ENCODE data around the gene MPDU1. TPM values are rescaled to one million over a fixed set of nuclear protein-coding genes. Genes with fewer than 3 reads are reported as not detected.

MPDU1 gene
- total and polyA plus RNA-seq, 7 donors = 38.4 to 121 (median 46.7) TPM

- WGBS, 2 donors = 70 to 85% methylated on average over 6 of the region's 6 CpGs
- no peak overlapping the region for H3K27ac ChIP-seq
- intact Hi-C loops (cut with DNase I) = no loop called here
- H3K27me3 ChIP-seq = no peaks in the 10 kb centered on the region
- H3K4me1 ChIP-seq = peaks cover 0 to 18% (median 14%) of the 10 kb centered on the region in 4 donors
- DNase-seq = no peak
- H3K9me3 ChIP-seq = no peaks in the 10 kb centered on the region
- no peak overlapping the region for H3K4me3 ChIP-seq
- no peak for TF ChIP-seq POLR2AphosphoS5 (IDR thresholded peaks at IDR 0.05)
- TF ChIP-seq, protein P1, sequence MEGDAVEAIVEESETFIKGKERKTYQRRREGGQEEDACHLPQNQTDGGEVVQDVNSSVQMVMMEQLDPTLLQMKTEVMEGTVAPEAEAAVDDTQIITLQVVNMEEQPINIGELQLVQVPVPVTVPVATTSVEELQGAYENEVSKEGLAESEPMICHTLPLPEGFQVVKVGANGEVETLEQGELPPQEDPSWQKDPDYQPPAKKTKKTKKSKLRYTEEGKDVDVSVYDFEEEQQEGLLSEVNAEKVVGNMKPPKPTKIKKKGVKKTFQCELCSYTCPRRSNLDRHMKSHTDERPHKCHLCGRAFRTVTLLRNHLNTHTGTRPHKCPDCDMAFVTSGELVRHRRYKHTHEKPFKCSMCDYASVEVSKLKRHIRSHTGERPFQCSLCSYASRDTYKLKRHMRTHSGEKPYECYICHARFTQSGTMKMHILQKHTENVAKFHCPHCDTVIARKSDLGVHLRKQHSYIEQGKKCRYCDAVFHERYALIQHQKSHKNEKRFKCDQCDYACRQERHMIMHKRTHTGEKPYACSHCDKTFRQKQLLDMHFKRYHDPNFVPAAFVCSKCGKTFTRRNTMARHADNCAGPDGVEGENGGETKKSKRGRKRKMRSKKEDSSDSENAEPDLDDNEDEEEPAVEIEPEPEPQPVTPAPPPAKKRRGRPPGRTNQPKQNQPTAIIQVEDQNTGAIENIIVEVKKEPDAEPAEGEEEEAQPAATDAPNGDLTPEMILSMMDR (IDR thresholded peaks at IDR 0.05) = no peak
- H3K36me3 ChIP-seq = no peaks in the 10 kb centered on the region
Measured at GRCh38 chr17:7544911-7545310, 38.7 kb upstream of the MPDU1 start.

DNA sequence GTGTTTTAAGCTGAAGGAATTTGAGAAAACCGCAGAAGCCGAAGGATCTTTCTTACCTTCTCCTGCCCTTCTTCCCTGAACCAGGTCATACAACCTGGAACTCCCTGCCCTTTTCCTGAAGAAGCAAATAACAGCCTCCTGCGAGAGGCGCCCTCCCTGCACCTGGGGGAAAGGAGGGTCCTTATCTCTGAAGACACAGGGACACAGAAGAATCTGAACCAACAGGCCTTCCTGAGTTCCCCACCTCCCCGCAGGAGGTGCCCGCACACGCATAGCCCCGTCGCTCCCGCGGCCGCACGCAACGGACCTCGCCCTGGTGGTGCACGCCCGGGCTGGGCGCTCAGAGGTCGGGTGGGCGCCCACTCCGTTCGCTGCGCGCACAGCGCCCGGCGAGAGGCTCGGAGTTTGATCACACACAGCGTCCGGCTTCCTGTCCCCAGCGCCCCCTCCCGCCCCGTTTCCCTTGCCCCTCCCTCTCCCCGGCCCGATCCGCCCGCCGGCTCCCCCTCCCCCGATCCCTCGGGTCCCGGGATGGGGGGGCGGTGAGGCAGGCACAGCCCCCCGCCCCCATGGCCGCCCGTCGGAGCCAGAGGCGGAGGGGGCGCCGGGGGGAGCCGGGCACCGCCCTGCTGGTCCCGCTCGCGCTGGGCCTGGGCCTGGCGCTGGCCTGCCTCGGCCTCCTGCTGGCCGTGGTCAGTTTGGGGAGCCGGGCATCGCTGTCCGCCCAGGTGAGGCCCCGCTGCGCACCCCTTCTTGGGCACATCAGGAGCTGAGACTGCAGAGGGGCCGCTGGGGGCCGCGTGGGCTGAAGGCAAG, 34.9 kb upstream of the MPDU1 start, which contains the start of gene TNFSF12:
TSS of gene TNFSF12 (plus strand) at position 474 of the 816 bp plus-strand sequence. CDS start at position 570, 96 bp downstream.
- Histone ChIP-seq H3K27me3 (no peaks in the 10 kb centered on the region), H3K4me3 (peak within 1 kb of the TSS; percentile 53 to 79 (median 76)), H3K27ac (peak within 1 kb of the TSS; percentile 89 to 93 (median 91)), H3K4me1 (peaks cover 0 to 21% (median 19%) of the 10 kb centered on the region in 4 donors), H3K9me3 (no peaks in the 10 kb centered on the region), H3K36me3 (peaks cover 0 to 17% (median 10%) of the 10 kb centered on the region in 4 donors)
- intact Hi-C loops (cut with DNase I) = no loop called here
- DNase-seq = peak; percentile 85
- WGBS, 2 donors = 1 to 4% methylated on average over 65 of the region's 65 CpGs
- TF ChIP-seq, protein P1 (IDR thresholded peaks at IDR 0.05) = peak in 2 of 4 experiments; percentile 10 to 22
- TF ChIP-seq EP300 (IDR thresholded peaks at IDR 0.05) (no peak), POLR2A (IDR thresholded peaks at IDR 0.05) (no peak), POLR2AphosphoS5 (IDR thresholded peaks at IDR 0.05) (peak in 3 of 4 donors; percentile 23 to 64 (median 55))

GRCh38 chr17:7549401-7550055, 34.1 kb upstream of the MPDU1 start:
- intact Hi-C loops (cut with DNase I) = no loop called here
- Histone ChIP-seq H3K9me3 (no peaks in the 10 kb centered on the region), H3K4me3 (peak overlapping the region; percentile 53 to 79 (median 76)), H3K27me3 (no peaks in the 10 kb centered on the region), H3K27ac (peak overlapping the region; percentile 89 to 93 (median 91)), H3K36me3 (peaks cover 0 to 17% (median 11%) of the 10 kb centered on the region in 4 donors), H3K4me1 (peaks cover 0 to 21% (median 19%) of the 10 kb centered on the region in 4 donors)
- WGBS, 2 donors = 10 to 25% methylated on average over 20 of the region's 20 CpGs
- DNase-seq = peak; percentile 66
- no peak for TF ChIP-seq POLR2AphosphoS5 (IDR thresholded peaks at IDR 0.05)
- TF ChIP-seq EP300 (IDR thresholded peaks at IDR 0.05) = no peak
- TF ChIP-seq POLR2A (IDR thresholded peaks at IDR 0.05) = no peak
- TF ChIP-seq, protein P1 (IDR thresholded peaks at IDR 0.05) = peak in 1 of 4 experiments; percentile 4

- no peak for DNase-seq
- H3K27ac ChIP-seq = peak overlapping the region; percentile 89 to 93 (median 91)
- TF ChIP-seq POLR2A (IDR thresholded peaks at IDR 0.05) = no peak
- no peak for TF ChIP-seq POLR2AphosphoS5 (IDR thresholded peaks at IDR 0.05)
- no peak for TF ChIP-seq EP300 (IDR thresholded peaks at IDR 0.05)
- TF ChIP-seq, protein P1 (IDR thresholded peaks at IDR 0.05) = no peak
- no peaks in the 10 kb centered on the region for H3K27me3 ChIP-seq
- H3K36me3 ChIP-seq = peaks cover 0 to 17% (median 11%) of the 10 kb centered on the region in 4 donors
- intact Hi-C loops (cut with DNase I) = no loop called here
- WGBS, 2 donors = 74 to 77% methylated on average over 6 of the region's 6 CpGs
- no peaks in the 10 kb centered on the region for H3K9me3 ChIP-seq
- H3K4me3 ChIP-seq = no peak overlapping the region
- H3K4me1 ChIP-seq = peaks cover 0 to 21% (median 19%) of the 10 kb centered on the region in 4 donors
Measured at GRCh38 chr17:7550344-7550743, 33.3 kb upstream of the MPDU1 start.
